SK-N-SH (cell line): ENCODE results near the gene FCHSD2. TPM values are rescaled to one million over a fixed set of nuclear protein-coding genes. Genes with fewer than 3 reads are reported as not detected.

Experiments used
- CTCF ChIA-PET: fragments of 300-600, 350-600 bp; formaldehyde crosslinking; extraction: SDS; loops from one replicate; lab custom pipeline; 2021; lab: Yijun Ruan, JAX
- POLR2A ChIA-PET: fragments of 350-600 bp; sonication (Branson Sonifier 250); formaldehyde crosslinking; extraction: SDS; loops from one replicate; lab custom pipeline; 2020; ENCODE audit warnings: antibody characterized with exemption, inconsistent platforms; lab: Yijun Ruan, JAX
- DNase-seq: peaks from one replicate; pipeline ENCODE4 v3.0.0; 2012
- H2AFZ ChIP-seq: fragments of 200-600 bp; sonication (generic); 2 replicates; pipeline ENCODE4 v1.8.1; 2016; ENCODE audit warnings: antibody characterized with exemption, mild to moderate bottlenecking, low read depth
- H3F3A ChIP-seq: fragments of 200-600 bp; sonication (generic); replicated peaks from 2 replicates; pipeline ENCODE3; 2016; ENCODE audit warnings: antibody characterized with exemption, mild to moderate bottlenecking; ENCODE audit not compliant: insufficient read depth
- H3K27ac ChIP-seq, 2 experiments: fragments of 200-500 bp in 1 of 2; fragments of 200-600 bp in 1 of 2; sonication (Bioruptor generic) in 1 of 2; sonication (generic), shearing (Covaris generic) in 1 of 2; 2 replicates each; pipeline versions ENCODE4 v1.5.1 to v1.6.1; 2014 to 2016; ENCODE audit warnings: low read depth in 2 of 2, inconsistent platforms in 1 of 2, low read length in 1 of 2, mild to moderate bottlenecking in 1 of 2, mixed read lengths in 1 of 2
- H3K27me3 ChIP-seq: fragments of 200-600 bp; sonication (generic), shearing (Covaris generic); 2 replicates; pipeline ENCODE4 v1.6.1; 2016; ENCODE audit warnings: mixed run types; ENCODE audit not compliant: insufficient read depth
- H3K36me3 ChIP-seq, 2 experiments: fragments of 200-500 bp in 1 of 2; fragments of 200-600 bp in 1 of 2; sonication (Bioruptor generic) in 1 of 2; sonication (generic) in 1 of 2; replicated peaks in 1 of 2; 2 replicates each; pipeline versions ENCODE3 to v1.5.1; 2014 to 2016; ENCODE audit warnings: low read length in 1 of 2, mild to moderate bottlenecking in 1 of 2; ENCODE audit not compliant: insufficient read depth in 2 of 2, control insufficient read depth in 1 of 2
- H3K4me1 ChIP-seq, 2 experiments: fragments of 200-500 bp in 1 of 2; fragments of 200-600 bp in 1 of 2; sonication (Bioruptor generic) in 1 of 2; sonication (generic), shearing (Covaris generic) in 1 of 2; 2 replicates each; pipeline versions ENCODE4 v1.5.1 to v1.6.1; 2014 to 2016; ENCODE audit warnings: low read depth in 1 of 2, low read length in 1 of 2, mixed run types in 1 of 2; ENCODE audit not compliant: insufficient read depth in 2 of 2, control insufficient read depth in 1 of 2
- H3K4me2 ChIP-seq: fragments of 200-600 bp; sonication (generic), shearing (Covaris generic); 2 replicates; pipeline ENCODE4 v1.6.1; 2017; ENCODE audit warnings: mixed run types
- H3K4me3 ChIP-seq, 2 experiments: fragments of 200-500 bp in 1 of 2; fragments of 200-600 bp in 1 of 2; sonication (Bioruptor generic) in 1 of 2; sonication (generic), shearing (Covaris generic) in 1 of 2; 2 replicates each; pipeline versions ENCODE4 v1.5.1 to v1.8.1; 2014 to 2016; ENCODE audit warnings: low read depth in 2 of 2, inconsistent platforms in 1 of 2, low read length in 1 of 2, mild to moderate bottlenecking in 1 of 2, mixed read lengths in 1 of 2, moderate library complexity in 1 of 2
- H3K79me2 ChIP-seq: fragments of 200-600 bp; sonication (generic); 2 replicates; pipeline ENCODE4 v1.8.1; 2017; ENCODE audit warnings: mild to moderate bottlenecking; ENCODE audit not compliant: insufficient read depth
- H3K9ac ChIP-seq: fragments of 200-600 bp; sonication (generic); 2 replicates; pipeline ENCODE4 v1.6.1; 2017; ENCODE audit warnings: mixed run types
- H3K9me2 ChIP-seq: fragments of 200-600 bp; sonication (generic); 2 replicates; pipeline ENCODE4 v1.6.1; 2017; ENCODE audit warnings: mixed run types
- H3K9me3 ChIP-seq: fragments of 200-600 bp; sonication (generic); 2 replicates; pipeline ENCODE4 v1.6.1; 2017; ENCODE audit warnings: mixed run types, mild to moderate bottlenecking, moderate library complexity
- H4K20me1 ChIP-seq: fragments of 200-600 bp; sonication (generic); 2 replicates; pipeline ENCODE4 v1.6.1; 2017; ENCODE audit warnings: mild to moderate bottlenecking, mixed run types; ENCODE audit not compliant: insufficient read depth
- CHD2 ChIP-seq: fragments of 150-350 bp; IDR thresholded peaks from 2 replicates; pipeline ENCODE4 v1.6.1; 2018; ENCODE audit warnings: low read length; ENCODE audit not compliant: partially characterized antibody
- ELF1 ChIP-seq: IDR thresholded peaks from 2 replicates; pipeline ENCODE4 v1.4.0; 2012
- EP300 ChIP-seq, 2 experiments: IDR thresholded peaks; 2 replicates each; pipeline versions ENCODE4 v1.4.0 to v1.6.1; 2012; ENCODE audit warnings: borderline replicate concordance in 1 of 2, low read depth in 1 of 2, low read length in 1 of 2
- GABPA ChIP-seq: IDR thresholded peaks from 2 replicates; pipeline ENCODE4 v1.4.0; 2012; ENCODE audit warnings: low read depth, mild to moderate bottlenecking
- JUND ChIP-seq: IDR thresholded peaks from 2 replicates; pipeline ENCODE4 v1.4.0; 2012
- MAX ChIP-seq: IDR thresholded peaks from 2 replicates; pipeline ENCODE4 v1.4.0; 2012; ENCODE audit warnings: low read depth
- MXI1 ChIP-seq: IDR thresholded peaks from 2 replicates; pipeline ENCODE4 v1.6.1; 2012; ENCODE audit warnings: mild to moderate bottlenecking, low read depth, low read length, improper control_type of control experiment
- PBX3 ChIP-seq: IDR thresholded peaks from 2 replicates; pipeline ENCODE4; 2012
- POLR2AphosphoS5 ChIP-seq: IDR thresholded peaks from 2 replicates; pipeline ENCODE4 v1.6.1; 2012; ENCODE audit warnings: low read depth, low read length
- RAD21 ChIP-seq: IDR thresholded peaks from 2 replicates; pipeline ENCODE4 v1.6.1; 2012; ENCODE audit warnings: mild to moderate bottlenecking, low read length
- RFX5 ChIP-seq: IDR thresholded peaks from 2 replicates; pipeline ENCODE4 v1.6.1; 2012; ENCODE audit warnings: mild to moderate bottlenecking, improper control_type of control experiment, low read length
- RXRA ChIP-seq: IDR thresholded peaks from 2 replicates; pipeline ENCODE4 v1.4.0; 2012; ENCODE audit warnings: low read depth, mild to moderate bottlenecking, borderline replicate concordance
- SIN3A ChIP-seq: IDR thresholded peaks from 2 replicates; pipeline ENCODE4 v1.6.1; 2012; ENCODE audit warnings: low read depth, mild to moderate bottlenecking, low read length, moderate library complexity, borderline replicate concordance
- TAF1 ChIP-seq: IDR thresholded peaks from 2 replicates; pipeline ENCODE4 v1.6.1; 2012; ENCODE audit warnings: low read depth, mild to moderate bottlenecking, low read length, moderate library complexity, borderline replicate concordance
- TCF12 ChIP-seq: IDR thresholded peaks from 2 replicates; pipeline ENCODE4 v1.4.0; 2012
- WGBS: methylation state at CpG from one replicate; pipeline ENCODE4 v1.1.6; 2017; ENCODE audit warnings: low lambda C conversion rate; 5-methylcytosine and 5-hydroxymethylcytosine counted together
- polyA plus RNA-seq, 3 experiments: library from polyadenylated mRNA; depleted of rRNA; stranded (reverse); fragments of >200 nt; gene quantifications; 2 replicates each; pipeline ENCODE4 v1.2.3, GENCODE V29; 2012

FCHSD2 gene
- polyA plus RNA-seq, 1 of the 3 experiments (the other 2 are of a cell fraction): 10.4 TPM

GRCh38 chr11:72899238-72899637, 242.9 kb downstream of the FCHSD2 start:
- no peaks in the 10 kb centered on the region for H3K79me2 ChIP-seq
- no peak overlapping the region for H2AFZ ChIP-seq
- H3K27me3 ChIP-seq: no peaks in the 10 kb centered on the region
- no peaks in the 10 kb centered on the region for H3K4me1 ChIP-seq
- no peak overlapping the region for H3K27ac ChIP-seq
- no peaks in the 10 kb centered on the region for H4K20me1 ChIP-seq
- H3K4me3 ChIP-seq: no peak overlapping the region
- no peak for DNase-seq
- peaks cover 0 to 14% of the 10 kb centered on the region in 2 experiments for H3K36me3 ChIP-seq
- ChIA-PET POLR2A (no interaction called here), CTCF (no interaction called here)
- no peaks in the 10 kb centered on the region for H3F3A ChIP-seq
- H3K9me2 ChIP-seq: no peaks in the 10 kb centered on the region
- no peaks in the 10 kb centered on the region for H3K9me3 ChIP-seq
- H3K4me2 ChIP-seq: no peak overlapping the region
- TF ChIP-seq RXRA: no peak
- TF ChIP-seq PBX3: peak; percentile 57
- no peak for TF ChIP-seq RAD21
- no peak for TF ChIP-seq RFX5
- no peak for TF ChIP-seq SIN3A
- 0 out of 2 replicates have a peak, but pooled peaks have one; percentile 22 for TF ChIP-seq POLR2AphosphoS5
- TF ChIP-seq TCF12: peak; percentile 72
- no peak overlapping the region for H3K9ac ChIP-seq
- WGBS: 54% methylated on average over 2 of the region's 2 CpGs

- no peak for DNase-seq
- Histone ChIP-seq H3F3A (no peaks in the 10 kb centered on the region), H3K27me3 (no peaks in the 10 kb centered on the region), H3K9me2 (no peaks in the 10 kb centered on the region), H3K4me2 (no peak overlapping the region), H3K27ac (no peak overlapping the region), H3K9me3 (no peaks in the 10 kb centered on the region), H3K9ac (no peak overlapping the region), H4K20me1 (no peaks in the 10 kb centered on the region), H3K36me3 (peaks cover 0 to 14% of the 10 kb centered on the region in 2 experiments), H3K4me1 (no peaks in the 10 kb centered on the region), H3K4me3 (no peak overlapping the region), H2AFZ (no peak overlapping the region), H3K79me2 (no peaks in the 10 kb centered on the region)
- TF ChIP-seq GABPA (no peak), JUND (no peak), RAD21 (no peak), RXRA (no peak), TAF1 (no peak), SIN3A (no peak), MAX (no peak), ELF1 (no peak), EP300 (IDR thresholded peaks at IDR 0.05; ENCODE audit: borderline replicate concordance in 1 of 2, low read depth in 1 of 2, low read length in 1 of 2) (no peak), CHD2 (no peak), MXI1 (no peak), TCF12 (no peak)
- ChIA-PET POLR2A (no interaction called here), CTCF (interaction anchor here (0.6 kb wide), 1 partner anchor 231 kb away, joined by 3 read pairs; no protein-coding TSS in a partner anchor)
Observed at GRCh38 chr11:72897506-72897905, 244.6 kb downstream of the FCHSD2 start.
